Calu3 (cell line): ENCODE data around the gene SH3BP5. TPM values are rescaled to one million over a fixed set of nuclear protein-coding genes. Genes with fewer than 3 reads are reported as not detected.
A peak's percentile ranks its signal among the peaks of the same experiment; 100 is the strongest.
"Not testable (repeated sequence)": the region's sequence is repeated elsewhere in the genome, so short reads cannot be mapped to it uniquely, and the experiment has no call there.

ENCODE experiments used
- BruUV-seq: library from RNA; stranded (reverse); fragments of 400-500 nt; replicated peaks from 2 replicates; lab custom pipeline; 2021; lab: Mats Ljungman, UMichigan
- CTCF ChIA-PET: fragments of 300-600 bp; sonication (Branson Sonifier 250); formaldehyde crosslinking; loops from one replicate; lab custom pipeline; 2022; ENCODE audit warnings: antibody characterized with exemption; lab: Charles Lee
- DNase-seq: peaks from one replicate; pipeline ENCODE4 v3.0.0; 2022
- H3K27ac Mint-ChIP-seq: one replicate; pipeline ENCODE4 v1.8.0; 2022; ENCODE audit warnings: mixed read lengths; ENCODE audit not compliant: unreplicated experiment
- H3K27me3 Mint-ChIP-seq: one replicate; pipeline ENCODE4 v1.8.0; 2022; ENCODE audit warnings: mixed read lengths; ENCODE audit not compliant: unreplicated experiment
- H3K36me3 Mint-ChIP-seq: one replicate; pipeline ENCODE4 v1.8.0; 2022; ENCODE audit warnings: mild to moderate bottlenecking, moderate library complexity, mixed read lengths; ENCODE audit not compliant: insufficient read depth, unreplicated experiment
- H3K4me1 Mint-ChIP-seq: one replicate; pipeline ENCODE4 v1.8.0; 2022; ENCODE audit warnings: mild to moderate bottlenecking, low read depth, mixed read lengths; ENCODE audit not compliant: unreplicated experiment
- H3K4me3 Mint-ChIP-seq: one replicate; pipeline ENCODE4 v1.8.0; 2022; ENCODE audit warnings: mild to moderate bottlenecking, low read depth, moderate library complexity, mixed read lengths; ENCODE audit not compliant: unreplicated experiment
- H3K9me3 Mint-ChIP-seq: one replicate; pipeline ENCODE4 v1.8.0; 2022; ENCODE audit warnings: low read depth, mixed read lengths; ENCODE audit not compliant: unreplicated experiment
- intact Hi-C: fragments of 100-400 bp; cut with micrococcal nuclease; formaldehyde crosslinking; loops from one replicate; pipeline ENCODE4 v1.10.0; 2022; ENCODE audit not compliant: unreplicated experiment
- total RNA-seq: library from RNA; stranded (reverse); gene quantifications from 2 replicates; pipeline ENCODE4 v1.2.3, GENCODE V29; 2022
- TF ChIP-seq, protein P1 (sequence below): fragments of 200-600 bp; IDR thresholded peaks from one replicate; pipeline ENCODE4 v1.8.0; 2022; ENCODE audit warnings: antibody characterized with exemption; ENCODE audit not compliant: unreplicated experiment

Gene SH3BP5
- total RNA-seq, 1 experiment from 2014 or later, result 4.0 TPM

DNA sequence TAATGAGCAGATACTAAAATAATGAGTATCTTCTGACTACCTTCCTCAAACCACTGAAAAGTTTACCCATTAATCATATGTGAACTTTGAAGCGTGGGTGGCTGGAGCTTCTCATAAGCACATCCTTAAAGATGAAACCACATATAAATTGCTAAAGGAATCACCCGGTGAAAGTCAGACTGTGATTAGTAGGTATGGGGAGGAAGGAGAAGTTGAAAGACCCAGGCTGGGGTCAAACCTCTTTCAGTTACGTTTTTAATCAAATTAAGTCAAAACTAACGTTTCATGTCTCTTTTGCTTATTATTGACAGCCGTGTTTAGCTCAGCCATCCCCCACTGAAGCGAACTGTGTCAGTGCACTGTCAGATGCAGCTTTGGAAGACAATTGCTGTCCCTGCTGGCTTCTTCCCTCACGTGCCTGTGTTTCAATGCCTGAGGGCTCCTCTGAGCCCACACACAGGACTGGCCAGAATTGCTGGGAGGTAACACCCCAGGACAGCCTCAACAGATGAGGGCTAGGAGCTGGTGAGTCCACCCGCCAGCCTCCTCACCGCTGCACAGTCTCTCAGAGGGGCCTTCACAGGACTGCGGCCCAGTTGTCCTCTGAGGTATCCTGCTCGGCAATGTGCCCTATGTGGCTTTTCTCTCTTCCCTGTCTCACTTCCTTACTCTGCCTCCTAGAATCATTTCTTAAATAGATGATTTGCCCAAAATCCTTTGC lies 29.3 kb upstream of the SH3BP5 start:
- Mint-ChIP-seq H3K27me3 (no peaks in the 10 kb centered on the region), H3K9me3 (no peaks in the 10 kb centered on the region), H3K4me1 (peaks cover 42% of the 10 kb centered on the region), H3K36me3 (no peaks in the 10 kb centered on the region), H3K4me3 (no peak overlapping the region), H3K27ac (peak overlapping the region; percentile 54)
- no peak for DNase-seq
- CTCF ChIA-PET, result no interaction called here
- no TSS peak for BruUV-seq
- intact Hi-C loops, result no loop called here
- TF ChIP-seq, protein P1, sequence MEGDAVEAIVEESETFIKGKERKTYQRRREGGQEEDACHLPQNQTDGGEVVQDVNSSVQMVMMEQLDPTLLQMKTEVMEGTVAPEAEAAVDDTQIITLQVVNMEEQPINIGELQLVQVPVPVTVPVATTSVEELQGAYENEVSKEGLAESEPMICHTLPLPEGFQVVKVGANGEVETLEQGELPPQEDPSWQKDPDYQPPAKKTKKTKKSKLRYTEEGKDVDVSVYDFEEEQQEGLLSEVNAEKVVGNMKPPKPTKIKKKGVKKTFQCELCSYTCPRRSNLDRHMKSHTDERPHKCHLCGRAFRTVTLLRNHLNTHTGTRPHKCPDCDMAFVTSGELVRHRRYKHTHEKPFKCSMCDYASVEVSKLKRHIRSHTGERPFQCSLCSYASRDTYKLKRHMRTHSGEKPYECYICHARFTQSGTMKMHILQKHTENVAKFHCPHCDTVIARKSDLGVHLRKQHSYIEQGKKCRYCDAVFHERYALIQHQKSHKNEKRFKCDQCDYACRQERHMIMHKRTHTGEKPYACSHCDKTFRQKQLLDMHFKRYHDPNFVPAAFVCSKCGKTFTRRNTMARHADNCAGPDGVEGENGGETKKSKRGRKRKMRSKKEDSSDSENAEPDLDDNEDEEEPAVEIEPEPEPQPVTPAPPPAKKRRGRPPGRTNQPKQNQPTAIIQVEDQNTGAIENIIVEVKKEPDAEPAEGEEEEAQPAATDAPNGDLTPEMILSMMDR, result no peak

DNA sequence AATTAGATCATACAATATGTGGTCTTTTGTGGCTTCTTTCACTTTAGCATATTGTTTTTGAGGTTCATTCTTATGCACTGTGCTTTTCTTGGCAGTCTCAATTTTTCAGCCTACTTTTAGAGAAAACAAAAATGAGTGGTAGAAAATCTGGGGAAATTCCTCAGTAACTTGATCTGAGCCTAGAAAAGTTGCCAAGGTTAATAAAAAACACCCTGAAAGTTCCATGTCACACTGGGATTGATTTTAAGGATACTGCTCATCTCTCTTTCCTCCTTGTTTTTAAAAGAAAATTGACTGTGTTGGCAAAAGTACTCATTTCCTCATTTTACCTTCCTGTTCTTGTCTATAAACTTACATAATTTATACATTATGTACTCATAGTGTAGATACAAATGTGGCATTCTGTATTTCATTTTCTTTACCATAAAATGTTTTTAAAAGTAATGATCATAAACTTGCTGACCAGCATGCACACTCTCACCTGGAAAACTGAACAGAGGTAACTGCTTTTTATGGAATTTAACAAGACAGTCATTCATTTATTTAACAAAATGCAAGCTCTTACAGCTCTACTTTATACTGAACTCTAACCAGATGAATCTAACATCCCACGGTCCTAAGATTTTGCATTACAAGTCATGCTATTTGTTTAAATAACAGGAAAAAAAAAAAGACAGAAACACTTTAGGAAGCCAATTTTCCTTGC lies 28.6 kb upstream of the SH3BP5 start:
- DNase-seq, result no peak
- CTCF ChIA-PET, result no interaction called here
- Mint-ChIP-seq H3K4me1 (peaks cover 41% of the 10 kb centered on the region), H3K36me3 (no peaks in the 10 kb centered on the region), H3K27me3 (no peaks in the 10 kb centered on the region), H3K4me3 (no peak overlapping the region), H3K27ac (no peak overlapping the region), H3K9me3 (no peaks in the 10 kb centered on the region)
- intact Hi-C loops, result no loop called here
- TF ChIP-seq, protein P1, result no peak
- no TSS peak for BruUV-seq

DNA sequence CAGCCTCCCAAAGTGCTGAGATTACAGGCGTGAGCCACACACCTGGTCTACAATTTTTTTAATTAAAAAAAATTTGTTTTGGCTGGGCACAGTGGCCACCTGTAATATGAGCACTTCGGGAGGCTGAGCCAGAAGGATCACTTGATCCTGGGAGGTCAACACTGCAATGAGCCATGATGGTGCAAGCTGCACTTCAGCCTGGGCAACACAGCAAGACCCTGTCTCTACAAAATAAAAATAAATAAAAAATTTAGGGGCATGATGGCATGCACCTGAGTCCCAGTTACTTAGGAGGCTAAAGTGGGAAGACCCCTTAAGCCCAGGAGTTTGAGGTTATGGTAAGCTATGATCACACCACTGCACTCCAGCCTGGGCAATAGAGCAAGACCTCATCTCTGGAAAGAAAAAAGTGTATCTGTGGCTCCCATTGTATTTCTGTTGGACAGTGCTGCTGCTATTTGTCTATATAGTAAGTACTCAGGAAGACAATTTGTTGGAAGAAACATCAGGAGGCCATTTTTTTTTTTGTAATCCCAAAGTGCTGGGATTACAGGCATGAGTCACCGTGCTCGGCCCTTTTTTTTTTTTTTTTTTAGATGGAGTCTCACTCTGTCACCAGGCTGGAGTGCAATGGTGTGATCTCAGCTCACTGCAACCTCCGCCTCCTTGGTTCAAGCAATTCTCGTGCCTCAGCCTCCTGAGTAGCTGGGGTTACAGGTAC lies 27.5 kb upstream of the SH3BP5 start:
- H3K27me3 Mint-ChIP-seq, result no peaks in the 10 kb centered on the region
- peaks cover 37% of the 10 kb centered on the region for H3K4me1 Mint-ChIP-seq
- CTCF ChIA-PET, result no interaction called here
- intact Hi-C loops, result no loop called here
- no TSS peak for BruUV-seq
- no peaks in the 10 kb centered on the region for H3K36me3 Mint-ChIP-seq
- TF ChIP-seq, protein P1, result no peak
- no peak overlapping the region for H3K4me3 Mint-ChIP-seq
- no peak overlapping the region for H3K27ac Mint-ChIP-seq
- DNase-seq, result no peak
- no peaks in the 10 kb centered on the region for H3K9me3 Mint-ChIP-seq

DNA sequence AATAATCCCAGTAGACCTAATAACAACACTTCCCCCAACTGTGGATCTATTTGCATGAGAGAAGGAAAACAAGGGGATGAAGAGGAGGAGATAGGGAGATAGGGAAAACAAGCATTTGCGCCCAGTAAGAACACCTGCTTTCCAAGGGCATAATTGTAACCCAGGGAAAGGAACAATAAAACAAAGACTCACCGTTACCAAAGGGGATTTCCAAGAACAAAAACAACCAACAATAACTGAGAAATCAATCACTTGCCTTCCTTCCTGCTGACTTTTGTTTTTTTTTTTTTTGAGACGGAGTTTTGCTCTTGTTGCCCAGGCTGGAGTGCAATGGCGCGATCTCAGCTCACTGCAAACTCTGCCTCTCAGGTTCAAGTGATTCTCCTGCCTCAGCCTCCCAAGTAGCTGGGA lies 24.3 kb upstream of the SH3BP5 start:
- H3K4me3 Mint-ChIP-seq, H3K27me3 Mint-ChIP-seq, DNase-seq, BruUV-seq, CTCF ChIA-PET, H3K27ac Mint-ChIP-seq, H3K9me3 Mint-ChIP-seq, H3K36me3 Mint-ChIP-seq, intact Hi-C loops: not testable (repeated sequence)
- peaks cover 12% of the 10 kb centered on the region for H3K4me1 Mint-ChIP-seq
